Effector memory CD4-positive, alpha-beta T cell (primary cell): ENCODE measurements around the gene PDE3A.

ENCODE experiments used
- DNase-seq, 3 donors: peaks; one replicate each; pipeline ENCODE4 v3.0.0-alpha.2; 2020
- H3K27ac ChIP-seq: 2 replicates; pipeline ENCODE4 v1.7.0; 2013; ENCODE audit warnings: mild to moderate bottlenecking, low read length, moderate library complexity; ENCODE audit not compliant: insufficient read depth, poor library complexity, severe bottlenecking
- H3K27me3 ChIP-seq: replicated peaks from 2 replicates; pipeline ENCODE4 v1.7.0; 2013; ENCODE audit warnings: mild to moderate bottlenecking, low read length; ENCODE audit not compliant: insufficient read depth, control insufficient read depth, poor library complexity, severe bottlenecking
- H3K36me3 ChIP-seq: 2 replicates; pipeline ENCODE4 v1.7.0; 2013; ENCODE audit warnings: mild to moderate bottlenecking, low read length, moderate library complexity; ENCODE audit not compliant: control insufficient read depth, insufficient read depth
- H3K4me1 ChIP-seq: 2 replicates; pipeline ENCODE4 v1.7.0; 2013; ENCODE audit warnings: low read length, mild to moderate bottlenecking; ENCODE audit not compliant: control insufficient read depth, insufficient read depth, poor library complexity, severe bottlenecking
- H3K4me3 ChIP-seq: 2 replicates; pipeline ENCODE4 v1.7.0; 2013; ENCODE audit warnings: low read length, low read depth, mild to moderate bottlenecking; ENCODE audit not compliant: insufficient read depth, poor library complexity, severe bottlenecking
- H3K9me3 ChIP-seq: 2 replicates; pipeline ENCODE4 v1.7.0; 2013; ENCODE audit warnings: mild to moderate bottlenecking, low read length, moderate library complexity; ENCODE audit not compliant: control insufficient read depth

PDE3A gene

DNA sequence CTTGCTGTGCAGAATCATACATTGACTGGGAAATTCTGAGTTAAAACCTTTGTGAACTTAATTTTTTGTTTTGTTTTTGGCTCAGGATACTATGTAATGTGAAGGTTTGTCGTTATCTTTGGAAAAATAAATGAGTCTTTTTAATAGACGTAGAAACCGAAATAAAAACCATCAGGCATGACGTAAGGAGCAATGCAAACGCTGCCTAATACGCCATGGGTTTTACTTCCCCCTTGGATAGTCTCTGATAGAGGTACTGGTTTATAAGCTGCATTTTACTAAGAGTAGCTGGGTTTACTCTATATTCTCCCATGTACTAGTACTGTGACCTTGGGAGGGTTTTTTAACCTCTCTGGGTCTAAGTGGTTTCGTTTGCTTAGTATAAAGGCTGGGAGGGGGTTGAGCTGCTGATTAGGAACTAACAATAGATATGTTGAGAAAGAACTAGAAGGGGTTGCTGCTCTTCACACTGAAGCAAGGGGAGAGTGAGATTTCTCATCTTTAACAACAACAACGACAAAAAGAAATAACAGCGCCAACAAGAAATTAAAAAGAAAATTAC, 260.0 kb downstream of the PDE3A start:
- Histone ChIP-seq H3K4me1 (no peaks in the 10 kb centered on the region), H3K36me3 (no peaks in the 10 kb centered on the region), H3K4me3 (no peak overlapping the region), H3K27me3 (no peaks in the 10 kb centered on the region), H3K9me3 (no peaks in the 10 kb centered on the region), H3K27ac (no peak overlapping the region)
- DNase-seq, result no peak

GRCh38 chr12:20628999-20629398, 260.7 kb downstream of the PDE3A start:
- no peak overlapping the region for H3K4me3 ChIP-seq
- H3K9me3 ChIP-seq, result no peaks in the 10 kb centered on the region
- no peak for DNase-seq
- no peak overlapping the region for H3K27ac ChIP-seq
- no peaks in the 10 kb centered on the region for H3K36me3 ChIP-seq
- H3K4me1 ChIP-seq, result no peaks in the 10 kb centered on the region
- no peaks in the 10 kb centered on the region for H3K27me3 ChIP-seq

DNA sequence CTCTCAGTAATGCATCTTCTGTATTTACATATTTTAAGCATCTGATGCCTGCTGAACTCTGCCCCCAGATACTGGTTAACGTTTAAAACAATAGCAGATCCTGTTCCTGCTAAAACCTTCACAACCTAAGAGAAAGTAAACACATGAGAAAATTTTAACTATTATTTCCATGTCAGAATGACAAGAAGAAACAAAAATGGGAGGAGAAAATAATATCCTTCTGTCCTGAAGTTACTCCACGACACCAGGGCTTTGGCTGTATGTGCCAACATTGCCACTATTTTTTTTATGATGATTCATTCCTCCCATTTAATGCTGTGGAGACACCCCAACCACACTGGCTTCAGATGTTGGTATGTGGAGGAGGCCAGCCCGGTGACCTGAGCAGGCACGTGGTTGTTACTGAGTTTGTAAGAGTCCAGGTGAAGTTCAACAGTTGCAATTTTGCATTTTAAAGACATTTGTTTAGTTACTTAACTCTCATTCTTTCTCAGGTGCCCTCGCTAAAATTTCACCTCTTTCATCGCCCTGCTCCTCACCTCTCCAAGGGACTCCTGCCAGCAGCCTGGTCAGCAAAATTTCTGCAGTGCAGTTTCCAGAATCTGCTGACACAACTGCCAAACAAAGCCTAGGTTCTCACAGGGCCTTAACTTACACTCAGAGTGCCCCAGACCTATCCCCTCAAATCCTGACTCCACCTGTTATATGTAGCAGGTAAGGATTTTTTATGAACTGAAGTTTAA, 261.2 kb downstream of the PDE3A start:
- no peak overlapping the region for H3K27ac ChIP-seq
- no peak overlapping the region for H3K4me3 ChIP-seq
- no peaks in the 10 kb centered on the region for H3K9me3 ChIP-seq
- H3K4me1 ChIP-seq, result no peaks in the 10 kb centered on the region
- DNase-seq, result no peak
- H3K36me3 ChIP-seq, result no peaks in the 10 kb centered on the region
- H3K27me3 ChIP-seq, result no peaks in the 10 kb centered on the region

GRCh38 chr12:20631711-20632110, 263.4 kb downstream of the PDE3A start:
- no peak for DNase-seq
- Histone ChIP-seq H3K27me3 (no peaks in the 10 kb centered on the region), H3K4me3 (no peak overlapping the region), H3K9me3 (no peaks in the 10 kb centered on the region), H3K36me3 (no peaks in the 10 kb centered on the region), H3K4me1 (no peaks in the 10 kb centered on the region), H3K27ac (no peak overlapping the region)

DNA sequence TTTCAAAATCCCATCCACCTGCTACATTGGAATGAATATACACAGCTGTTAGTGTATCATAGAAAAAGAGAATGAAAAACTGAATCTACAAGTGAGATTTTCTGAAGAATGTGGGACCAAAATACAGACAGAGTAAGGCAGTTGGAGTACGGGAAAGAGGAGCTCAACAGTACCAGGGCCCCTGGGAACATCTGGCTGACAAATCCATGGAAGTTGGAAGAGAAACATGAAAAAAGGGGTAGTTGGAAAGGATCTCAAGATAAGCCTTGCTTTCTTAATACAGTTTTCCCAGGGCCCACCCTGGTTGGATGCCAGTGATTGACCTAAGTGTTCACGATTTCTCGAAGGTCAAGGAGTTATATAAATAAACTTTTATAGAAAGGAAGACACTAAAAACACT, 272.8 kb downstream of the PDE3A start:
- H3K4me3 ChIP-seq, result no peak overlapping the region
- no peaks in the 10 kb centered on the region for H3K27me3 ChIP-seq
- no peaks in the 10 kb centered on the region for H3K9me3 ChIP-seq
- no peak for DNase-seq
- H3K36me3 ChIP-seq, result no peaks in the 10 kb centered on the region
- no peaks in the 10 kb centered on the region for H3K4me1 ChIP-seq
- no peak overlapping the region for H3K27ac ChIP-seq

DNA sequence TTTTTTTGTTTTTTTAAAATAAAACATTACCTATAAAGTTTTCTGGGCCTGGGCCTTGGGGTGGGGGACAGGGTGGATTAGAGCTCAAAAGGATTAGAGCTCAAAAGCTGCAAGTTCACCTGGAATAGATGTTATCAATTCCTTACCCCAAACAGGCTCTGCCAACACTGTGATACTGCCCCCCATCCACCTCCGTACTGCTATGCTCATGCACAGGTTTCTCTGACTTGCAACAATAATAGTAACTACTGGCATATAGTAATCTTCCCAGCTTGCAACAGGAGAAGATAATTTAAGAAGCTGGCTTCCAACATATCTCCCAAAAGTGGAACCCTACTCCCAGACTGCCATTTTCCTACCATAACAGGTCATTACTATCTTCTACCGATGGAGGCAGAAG, 275.5 kb downstream of the PDE3A start:
- DNase-seq, result no peak
- Histone ChIP-seq H3K4me1 (no peaks in the 10 kb centered on the region), H3K27me3 (no peaks in the 10 kb centered on the region), H3K9me3 (no peaks in the 10 kb centered on the region), H3K27ac (no peak overlapping the region), H3K4me3 (no peak overlapping the region), H3K36me3 (no peaks in the 10 kb centered on the region)

DNA sequence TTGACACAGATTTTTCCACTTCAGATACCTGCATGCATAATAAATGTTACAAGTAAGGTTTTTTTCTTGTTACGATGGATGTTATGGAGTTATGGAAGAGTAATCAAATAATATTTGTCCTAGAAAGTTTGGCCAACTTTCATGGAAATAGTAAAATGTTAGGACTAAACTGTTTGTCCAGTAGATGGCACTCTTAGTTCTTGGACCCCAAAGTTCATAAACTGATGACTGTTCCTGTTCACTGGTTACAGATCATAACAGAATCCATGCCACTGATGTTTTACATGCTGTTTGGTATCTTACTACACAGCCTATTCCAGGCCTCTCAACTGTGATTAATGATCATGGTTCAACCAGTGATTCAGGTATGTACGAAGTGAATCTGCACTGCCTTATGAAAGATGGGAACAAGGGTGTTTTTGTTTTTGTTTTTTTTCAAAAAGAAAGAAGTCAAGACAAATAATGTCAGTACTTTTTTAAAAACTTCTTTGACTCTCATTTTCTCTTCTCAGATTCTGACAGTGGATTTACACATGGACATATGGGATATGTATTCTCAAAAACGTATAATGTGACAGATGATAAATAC, 278.0 kb downstream of the PDE3A start:
- Histone ChIP-seq H3K27me3 (no peaks in the 10 kb centered on the region), H3K4me1 (no peaks in the 10 kb centered on the region), H3K36me3 (no peaks in the 10 kb centered on the region), H3K4me3 (no peak overlapping the region), H3K9me3 (no peaks in the 10 kb centered on the region), H3K27ac (no peak overlapping the region)
- no peak for DNase-seq

GRCh38 chr12:20653871-20654270, 285.5 kb downstream of the PDE3A start:
- Histone ChIP-seq H3K27me3 (no peaks in the 10 kb centered on the region), H3K4me1 (no peaks in the 10 kb centered on the region), H3K27ac (no peak overlapping the region), H3K36me3 (no peaks in the 10 kb centered on the region), H3K4me3 (no peak overlapping the region), H3K9me3 (no peaks in the 10 kb centered on the region)
- DNase-seq, result no peak

GRCh38 chr12:20656600-20656999, 288.3 kb downstream of the PDE3A start:
- Histone ChIP-seq H3K4me1 (no peaks in the 10 kb centered on the region), H3K27ac (no peak overlapping the region), H3K9me3 (no peaks in the 10 kb centered on the region), H3K27me3 (no peaks in the 10 kb centered on the region), H3K4me3 (no peak overlapping the region), H3K36me3 (no peaks in the 10 kb centered on the region)
- DNase-seq, result no peak

DNA sequence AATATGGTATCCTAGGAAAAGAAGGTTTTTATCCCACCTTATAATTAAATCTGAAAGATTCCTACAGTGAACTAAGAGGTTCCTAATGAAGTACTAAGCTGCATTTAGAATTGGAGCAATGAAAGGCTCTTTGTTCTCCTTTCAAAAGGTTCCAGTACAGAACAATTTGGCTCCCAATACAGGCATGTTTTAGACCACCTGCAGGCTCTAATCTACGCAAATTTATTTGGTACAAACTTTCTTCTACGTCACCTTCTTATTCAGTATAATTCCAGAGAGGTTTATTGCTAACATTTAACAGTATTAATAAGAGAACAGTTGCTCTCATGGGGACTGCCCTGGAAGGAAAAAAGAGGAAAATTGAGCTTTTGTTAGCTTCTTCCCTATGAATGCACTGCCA, 289.2 kb downstream of the PDE3A start:
- Histone ChIP-seq H3K9me3 (no peaks in the 10 kb centered on the region), H3K4me3 (no peak overlapping the region), H3K27me3 (no peaks in the 10 kb centered on the region), H3K4me1 (no peaks in the 10 kb centered on the region), H3K27ac (no peak overlapping the region), H3K36me3 (no peaks in the 10 kb centered on the region)
- DNase-seq, result no peak
